Pulmonary artery endothelial cell (primary cell): ENCODE data around the gene ODC1. TPM values are rescaled to one million over a fixed set of nuclear protein-coding genes. Genes with fewer than 3 reads are reported as not detected.
A peak's percentile ranks its signal among the peaks of the same experiment; 100 is the strongest.

ENCODE experiments used
- DNase-seq: peaks from one replicate; pipeline ENCODE4 v3.0.0-alpha.2; 2011; ENCODE audit warnings: low read depth, low spot score
- total RNA-seq: library from RNA; depleted of rRNA; stranded (reverse); fragments of >200 nt; gene quantifications from 2 replicates; pipeline ENCODE4 v1.2.3, GENCODE V29; 2014

Gene ODC1
- total RNA-seq, 1 donor from 2014 or later, result 209 TPM

GRCh38 chr2:10417551-10418335, 30.4 kb downstream of the ODC1 start:
- no peak for DNase-seq

GRCh38 chr2:10415640-10416039, 32.5 kb downstream of the ODC1 start:
- no peak for DNase-seq

- no peak for DNase-seq
Observed at GRCh38 chr2:10415048-10415447, 33.1 kb downstream of the ODC1 start.

GRCh38 chr2:10414591-10414990, 33.5 kb downstream of the ODC1 start:
- no peak for DNase-seq

GRCh38 chr2:10413991-10414451, 34.1 kb downstream of the ODC1 start:
- no peak for DNase-seq

- DNase-seq, result no peak
Observed at GRCh38 chr2:10413503-10413902, 34.6 kb downstream of the ODC1 start.

GRCh38 chr2:10412380-10412779, 35.7 kb downstream of the ODC1 start:
- DNase-seq, result no peak

GRCh38 chr2:10411557-10411956, 36.6 kb downstream of the ODC1 start:
- no peak for DNase-seq

- no peak for DNase-seq
Observed at GRCh38 chr2:10410823-10411437, 37.2 kb downstream of the ODC1 start.

GRCh38 chr2:10410001-10410822, 37.9 kb downstream of the ODC1 start:
- DNase-seq, result no peak

GRCh38 chr2:10408649-10409579, 39.2 kb downstream of the ODC1 start:
- no peak for DNase-seq

- DNase-seq, result no peak
Observed at GRCh38 chr2:10407841-10408648, 40.1 kb downstream of the ODC1 start.

- no peak for DNase-seq
Observed at GRCh38 chr2:10407432-10407831, 40.7 kb downstream of the ODC1 start.

- DNase-seq, result no peak
Observed at GRCh38 chr2:10406491-10407188, 41.5 kb downstream of the ODC1 start.

GRCh38 chr2:10406016-10406415, 42.1 kb downstream of the ODC1 start:
- DNase-seq, result no peak

GRCh38 chr2:10405448-10405847, 42.7 kb downstream of the ODC1 start:
- peak; percentile 84 for DNase-seq

GRCh38 chr2:10404324-10405143, 43.6 kb downstream of the ODC1 start:
- DNase-seq, result no peak

- DNase-seq, result no peak
Observed at GRCh38 chr2:10402653-10403215, 45.4 kb downstream of the ODC1 start.
